ENCODE measurements around the gene ADH1B. TPM values are rescaled to one million over a fixed set of nuclear protein-coding genes. Genes with fewer than 3 reads are reported as not detected.

ADH1B gene
- total and polyA plus RNA-seq, 2 of the 4 experiments (the other 2 are of a cell fraction) = 0.36 to 0.46 TPM

- no peak overlapping the region for H2AK9ac ChIP-seq (replicated peaks; ENCODE audit: low read depth, low read length, poor library complexity)
- peaks cover 3% of the 10 kb centered on the region; the same call in 1 of the 2 replicates for H3K9me3 ChIP-seq (ENCODE audit: control insufficient read depth, insufficient read depth, low read length)
- H3K4ac ChIP-seq (ENCODE audit: low read depth, low read length) = no peak overlapping the region
- no peak overlapping the region for H3K4me2 ChIP-seq (ENCODE audit: low read depth, low read length)
- no peak overlapping the region for H3K9ac ChIP-seq (ENCODE audit: low read depth, low read length)
- no peak overlapping the region for H4K5ac ChIP-seq (ENCODE audit: low read depth, low read length)
- no peaks in the 10 kb centered on the region for H3K9me1 ChIP-seq (ENCODE audit: insufficient read depth, low read length)
- H2AFZ ChIP-seq (replicated peaks; ENCODE audit: low read length, poor library complexity) = no peak overlapping the region
- BruUV-seq (replicated peaks) = no TSS peak
- dilution Hi-C loops (cut with HindIII; ENCODE audit: low sequenced_read_pairs, unreplicated experiment) (no loop called here), intact Hi-C loops (cut with micrococcal nuclease) (no loop called here), in situ Hi-C loops (cut with MboI; ENCODE audit: low sequenced_read_pairs) (no loop called here)
- ChIA-PET CTCF (no interaction called here), POLR2A (ENCODE audit: unreplicated experiment) (no interaction called here)
- no peak overlapping the region for H2BK20ac ChIP-seq (ENCODE audit: low read depth, low read length)
- H3K36me3 ChIP-seq (ENCODE audit: control insufficient read depth, insufficient read depth, low read length) = no peaks in the 10 kb centered on the region
- H3K14ac ChIP-seq (replicated peaks; ENCODE audit: low read depth, low read length) = no peak overlapping the region
- H3K18ac ChIP-seq (ENCODE audit: low read depth, low read length) = no peak overlapping the region
- DNase-seq = no peak
- no peak for ATAC-seq (ENCODE audit: low read depth)
- no peak overlapping the region for H2BK5ac ChIP-seq (ENCODE audit: low read depth, low read length, poor library complexity, severe bottlenecking)
- H3K27ac ChIP-seq (ENCODE audit: insufficient read depth, low read length) = no peak overlapping the region
- WGBS, 2 experiments (ENCODE audit: extremely low coverage in 2 of 2, insufficient read length in 1 of 2) = no CpG with 5 or more reads among the region's 1 CpG
- H3K4me3 ChIP-seq (ENCODE audit: insufficient read depth, low read depth, low read length) = no peak overlapping the region
- H3K4me1 ChIP-seq (ENCODE audit: control insufficient read depth, insufficient read depth, low read length) = peaks cover 6% of the 10 kb centered on the region; the same call in 1 of the 2 replicates
- H4K20me1 ChIP-seq (ENCODE audit: insufficient read depth, low read length) = no peaks in the 10 kb centered on the region
- H3K56ac ChIP-seq (ENCODE audit: extremely low read depth, insufficient read depth, low read length) = no peak overlapping the region
- H4K8ac ChIP-seq (ENCODE audit: low read depth in 2 of 2, low read length in 2 of 2) = no peak overlapping the region
- no peak overlapping the region for H4K91ac ChIP-seq (ENCODE audit: insufficient read depth, low read depth, low read length)
- no peaks in the 10 kb centered on the region for H3K27me3 ChIP-seq (ENCODE audit: control insufficient read depth, insufficient read depth, low read length)
- no peak overlapping the region for H2BK120ac ChIP-seq (ENCODE audit: low read depth, low read length)
- no peak overlapping the region for H2AK5ac ChIP-seq (ENCODE audit: low read depth, low read length)
- H3K79me1 ChIP-seq (ENCODE audit: low read depth in 1 of 2, low read length in 2 of 2) = no peaks in the 10 kb centered on the region
- TF ChIP-seq USF2 (IDR thresholded peaks at IDR 0.05; ENCODE audit: low read depth, low read length) (no peak), CHD1 (IDR thresholded peaks at IDR 0.05; ENCODE audit: low read depth, low read length) (no peak), NFE2L2 (IDR thresholded peaks at IDR 0.05; ENCODE audit: low read depth, low read length) (no peak), CEBPB (IDR thresholded peaks at IDR 0.05; ENCODE audit: low read depth, low read length) (no peak), RCOR1 (IDR thresholded peaks at IDR 0.05; ENCODE audit: insufficient replicate concordance, low read length) (no peak), MAFK (IDR thresholded peaks at IDR 0.05; ENCODE audit: low read depth, low read length) (no peak), BHLHE40 (IDR thresholded peaks at IDR 0.05; ENCODE audit: low read depth, low read length) (no peak), RFX5 (IDR thresholded peaks at IDR 0.05; ENCODE audit: low read depth, low read length) (no peak), RAD21 (IDR thresholded peaks at IDR 0.05; ENCODE audit: low read length) (no peak), SMC3 (IDR thresholded peaks at IDR 0.05; ENCODE audit: low read depth, low read length) (no peak)
- TF ChIP-seq, protein P1, sequence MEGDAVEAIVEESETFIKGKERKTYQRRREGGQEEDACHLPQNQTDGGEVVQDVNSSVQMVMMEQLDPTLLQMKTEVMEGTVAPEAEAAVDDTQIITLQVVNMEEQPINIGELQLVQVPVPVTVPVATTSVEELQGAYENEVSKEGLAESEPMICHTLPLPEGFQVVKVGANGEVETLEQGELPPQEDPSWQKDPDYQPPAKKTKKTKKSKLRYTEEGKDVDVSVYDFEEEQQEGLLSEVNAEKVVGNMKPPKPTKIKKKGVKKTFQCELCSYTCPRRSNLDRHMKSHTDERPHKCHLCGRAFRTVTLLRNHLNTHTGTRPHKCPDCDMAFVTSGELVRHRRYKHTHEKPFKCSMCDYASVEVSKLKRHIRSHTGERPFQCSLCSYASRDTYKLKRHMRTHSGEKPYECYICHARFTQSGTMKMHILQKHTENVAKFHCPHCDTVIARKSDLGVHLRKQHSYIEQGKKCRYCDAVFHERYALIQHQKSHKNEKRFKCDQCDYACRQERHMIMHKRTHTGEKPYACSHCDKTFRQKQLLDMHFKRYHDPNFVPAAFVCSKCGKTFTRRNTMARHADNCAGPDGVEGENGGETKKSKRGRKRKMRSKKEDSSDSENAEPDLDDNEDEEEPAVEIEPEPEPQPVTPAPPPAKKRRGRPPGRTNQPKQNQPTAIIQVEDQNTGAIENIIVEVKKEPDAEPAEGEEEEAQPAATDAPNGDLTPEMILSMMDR (conservative IDR thresholded peaks at IDR 0.05; ENCODE audit: low read depth, low read length) = no peak
- TF ChIP-seq, protein P2, sequence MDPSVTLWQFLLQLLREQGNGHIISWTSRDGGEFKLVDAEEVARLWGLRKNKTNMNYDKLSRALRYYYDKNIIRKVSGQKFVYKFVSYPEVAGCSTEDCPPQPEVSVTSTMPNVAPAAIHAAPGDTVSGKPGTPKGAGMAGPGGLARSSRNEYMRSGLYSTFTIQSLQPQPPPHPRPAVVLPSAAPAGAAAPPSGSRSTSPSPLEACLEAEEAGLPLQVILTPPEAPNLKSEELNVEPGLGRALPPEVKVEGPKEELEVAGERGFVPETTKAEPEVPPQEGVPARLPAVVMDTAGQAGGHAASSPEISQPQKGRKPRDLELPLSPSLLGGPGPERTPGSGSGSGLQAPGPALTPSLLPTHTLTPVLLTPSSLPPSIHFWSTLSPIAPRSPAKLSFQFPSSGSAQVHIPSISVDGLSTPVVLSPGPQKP (IDR thresholded peaks at IDR 0.05; ENCODE audit: borderline replicate concordance, low read depth, low read length) = no peak
- H2BK15ac ChIP-seq (ENCODE audit: low read depth, low read length) = no peak overlapping the region
- no peak overlapping the region for H3K23ac ChIP-seq (ENCODE audit: low read depth, low read length)
Observed at GRCh38 chr4:99356992-99357391, 35.8 kb upstream of the ADH1B start.
